GM19035 (cell line): Measurements from ENCODE around the gene SORCS2.

Experiments used
- ATAC-seq: cut with Tn5 transposase; IDR thresholded peaks from one replicate; pipeline ENCODE4 v1.9.1; 2021; ENCODE audit not compliant: unreplicated experiment

The SORCS2 gene

DNA sequence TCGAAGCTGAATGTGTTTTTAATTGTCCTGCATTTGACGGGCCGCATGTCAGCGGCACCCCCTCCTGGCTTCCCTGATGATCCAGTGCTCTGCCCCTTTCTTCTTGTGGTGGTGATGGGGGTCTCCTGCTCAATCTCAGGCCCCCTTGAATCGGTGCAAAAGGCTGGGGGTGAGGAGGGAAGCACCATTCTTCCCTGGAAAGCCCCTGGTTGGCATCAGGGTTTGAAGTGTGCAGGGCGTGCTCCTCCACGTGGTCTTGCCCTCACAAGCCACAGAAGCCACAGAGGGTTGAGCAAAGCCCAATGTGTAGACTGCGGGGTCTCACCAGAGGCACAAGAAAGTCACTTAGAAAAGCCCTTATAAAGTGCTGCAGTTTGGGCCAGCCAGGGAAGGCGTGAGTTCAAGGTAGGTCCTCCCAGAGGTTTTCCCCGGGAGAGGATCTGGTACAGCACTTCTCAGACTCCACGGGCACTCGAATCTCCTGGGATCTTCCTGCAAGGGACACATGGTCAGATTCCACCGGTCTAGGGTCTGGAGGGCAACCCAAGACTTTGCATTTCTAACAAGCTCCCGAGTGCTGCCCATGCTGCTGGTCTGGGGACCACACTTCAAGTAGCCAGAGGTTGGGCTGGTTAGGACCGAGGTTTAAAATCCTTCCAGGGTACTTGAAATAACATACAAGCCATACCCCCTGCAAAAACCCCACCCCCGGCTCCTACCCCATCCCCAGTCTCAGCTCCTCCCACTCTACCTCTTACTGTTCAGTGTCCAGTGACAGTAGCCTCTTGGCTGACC, 207.3 kb downstream of the SORCS2 start:
- ATAC-seq = no peak

DNA sequence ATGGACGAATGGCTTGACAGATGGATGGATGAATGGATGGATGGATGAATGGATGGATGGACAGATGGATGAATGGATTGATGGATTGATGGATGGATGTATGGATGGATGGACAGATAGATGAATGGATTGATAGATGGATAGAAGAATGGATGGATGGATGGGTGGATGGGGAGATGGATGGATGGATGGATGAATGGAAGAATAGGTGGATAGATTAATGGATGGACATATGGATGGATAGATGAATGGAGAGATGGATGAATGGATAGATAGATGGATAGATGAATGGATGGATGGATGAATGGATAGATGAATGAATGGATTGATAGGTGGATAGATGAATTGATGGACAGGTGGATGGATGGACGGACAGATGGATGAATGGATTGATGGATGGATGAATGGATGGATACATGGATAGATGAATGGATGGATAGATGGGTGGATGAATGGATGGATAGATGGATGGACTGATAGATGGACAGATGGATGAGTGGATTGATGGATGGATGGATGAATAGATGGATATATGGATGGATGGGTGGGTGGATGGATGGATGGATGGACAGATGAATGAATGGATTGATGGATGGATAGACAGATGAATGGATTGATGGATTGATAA, 208.4 kb downstream of the SORCS2 start:
- no peak for ATAC-seq

DNA sequence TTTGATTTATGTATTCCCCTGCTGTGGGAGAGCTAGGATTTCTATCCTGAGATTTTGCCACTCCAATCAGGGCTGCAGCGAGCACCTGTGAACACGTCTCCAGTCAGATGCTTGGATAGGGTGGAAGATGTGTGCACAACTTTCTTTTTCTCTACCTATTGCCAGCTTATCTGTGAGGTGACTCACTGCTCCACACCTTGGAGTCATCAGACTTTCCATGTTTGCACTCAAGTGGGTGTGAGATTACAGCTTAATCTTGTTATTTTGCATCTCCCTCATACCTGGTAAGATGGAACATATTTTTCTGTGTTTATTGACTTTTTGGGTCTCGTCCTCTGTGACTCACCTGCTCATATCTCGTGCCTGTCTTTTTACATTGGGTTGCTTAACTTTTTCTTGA, 210.2 kb downstream of the SORCS2 start:
- no peak for ATAC-seq

DNA sequence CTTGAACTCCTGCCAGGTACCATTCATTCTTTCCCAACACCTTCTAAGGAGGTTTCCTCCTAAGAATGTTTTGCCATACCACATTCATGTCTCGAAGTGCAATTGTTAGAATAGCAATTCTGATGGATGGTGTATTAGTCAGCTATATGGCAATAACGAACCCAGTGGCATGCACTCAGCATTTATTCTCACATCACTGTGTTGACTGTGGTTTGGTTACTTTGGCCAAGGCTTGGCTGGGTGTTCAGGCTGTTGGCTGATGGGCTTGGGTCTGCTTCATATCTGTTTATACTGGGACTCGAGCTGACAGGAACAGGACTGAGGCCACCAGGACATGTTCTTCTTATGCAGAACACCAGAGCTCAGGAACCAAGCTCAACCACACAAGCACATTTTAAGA, 210.7 kb downstream of the SORCS2 start:
- no peak for ATAC-seq

DNA sequence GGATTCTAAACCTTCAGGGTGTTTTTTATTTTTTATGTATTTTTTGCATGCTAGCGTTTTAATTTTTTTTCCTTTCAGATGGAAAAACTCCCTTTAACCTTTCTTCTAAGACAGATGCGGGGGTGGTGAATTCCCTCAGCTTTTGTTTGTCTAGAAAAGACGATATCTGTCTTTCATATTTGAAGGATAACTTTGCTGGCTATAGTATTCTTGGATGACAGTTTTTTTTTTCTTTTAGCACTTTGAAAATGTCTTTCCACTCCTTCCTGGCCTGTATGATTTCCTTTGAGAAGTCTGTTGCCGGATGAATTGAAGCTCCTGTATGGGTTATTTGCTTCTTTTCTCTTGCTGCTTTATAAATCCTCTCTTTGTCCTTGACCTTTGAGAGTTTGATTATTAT, 215.8 kb downstream of the SORCS2 start:
- no peak for ATAC-seq

DNA sequence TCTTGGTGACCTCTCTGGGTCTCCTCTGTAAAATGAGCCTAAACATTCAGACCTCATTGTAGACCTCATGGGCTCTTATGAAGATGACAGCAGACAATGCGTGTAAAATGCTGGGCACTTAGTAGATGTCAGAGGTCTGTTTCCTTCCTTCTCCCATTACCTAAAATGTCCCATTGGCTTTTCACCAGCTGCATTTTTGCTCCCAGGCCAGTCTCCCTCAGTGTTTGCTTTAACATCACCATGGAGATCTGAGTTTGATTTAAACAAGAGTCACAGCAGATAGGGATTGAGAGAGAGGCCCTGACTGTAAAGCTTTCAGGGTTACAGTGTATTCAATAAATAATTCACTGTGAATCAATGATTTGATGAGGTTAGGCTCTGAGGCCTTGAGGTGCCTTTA, 218.1 kb downstream of the SORCS2 start:
- no peak for ATAC-seq

DNA sequence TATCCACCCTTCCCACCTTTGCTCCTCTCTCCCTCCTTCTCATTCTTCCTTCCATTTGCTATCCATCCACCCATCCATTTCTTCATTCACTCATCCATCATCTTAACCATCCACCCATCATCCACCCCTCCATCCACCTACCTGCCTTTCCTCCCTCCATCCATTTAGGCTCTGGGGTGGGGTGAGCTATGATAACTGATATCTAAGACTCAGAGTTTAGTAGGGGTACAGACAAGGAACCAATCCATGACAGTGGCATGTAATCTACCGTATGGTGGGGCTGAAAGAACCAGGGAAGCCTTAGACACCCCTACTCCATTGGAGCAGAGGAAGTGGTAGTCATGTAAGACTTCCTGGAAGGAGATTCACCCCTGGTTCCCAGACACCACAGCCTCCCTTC, 219.2 kb downstream of the SORCS2 start:
- no peak for ATAC-seq

DNA sequence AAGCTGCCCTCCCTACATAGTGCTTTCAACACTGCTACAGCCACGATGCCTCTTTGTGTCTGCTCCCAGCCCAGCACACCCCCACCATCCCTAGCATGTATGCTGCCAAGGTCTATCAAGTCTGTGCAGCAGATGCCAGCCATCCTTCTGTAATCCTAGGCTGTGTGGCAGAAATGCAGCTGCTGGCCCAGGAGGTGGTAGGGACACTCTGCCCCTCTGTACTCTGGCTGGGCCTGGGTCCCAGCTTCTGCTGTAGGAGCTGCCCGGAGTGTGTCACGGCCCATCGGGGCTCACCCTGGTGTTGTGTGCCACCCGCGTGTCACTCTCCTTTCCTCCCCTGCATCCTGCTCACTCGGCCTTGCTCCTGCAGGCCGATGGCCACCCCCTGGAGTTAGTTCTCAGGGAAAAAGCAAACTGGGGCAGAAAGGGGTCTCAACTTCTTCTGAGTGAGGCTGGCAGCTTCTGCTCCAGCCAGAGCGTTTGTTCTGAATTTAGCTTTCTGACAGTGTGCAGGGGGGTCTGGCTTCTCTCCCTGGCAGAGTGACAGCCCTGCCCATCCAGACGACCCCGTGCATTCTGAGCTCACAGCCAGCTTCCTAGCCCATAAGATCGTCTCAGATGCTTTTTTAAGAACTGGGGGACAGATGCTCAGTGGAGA, 219.7 kb downstream of the SORCS2 start:
- no peak for ATAC-seq

DNA sequence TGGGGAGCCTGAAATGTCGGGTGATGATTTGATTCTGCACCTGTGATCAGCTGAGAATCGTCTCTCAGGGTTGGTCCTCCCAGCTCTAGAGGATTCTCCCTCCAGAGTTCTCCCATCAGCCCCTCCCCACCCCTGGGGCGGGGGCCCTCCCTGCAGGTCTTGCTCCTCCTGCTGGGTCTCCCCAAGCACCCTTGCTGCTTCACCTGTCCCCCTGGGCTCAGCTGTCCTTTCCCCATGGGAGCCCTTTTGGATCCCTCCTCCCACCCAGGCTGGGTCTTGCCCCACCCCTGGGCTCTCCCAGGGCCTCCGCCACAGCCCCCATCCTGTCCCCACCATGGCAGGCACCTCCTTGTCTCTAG, 220.2 kb downstream of the SORCS2 start:
- no peak for ATAC-seq

DNA sequence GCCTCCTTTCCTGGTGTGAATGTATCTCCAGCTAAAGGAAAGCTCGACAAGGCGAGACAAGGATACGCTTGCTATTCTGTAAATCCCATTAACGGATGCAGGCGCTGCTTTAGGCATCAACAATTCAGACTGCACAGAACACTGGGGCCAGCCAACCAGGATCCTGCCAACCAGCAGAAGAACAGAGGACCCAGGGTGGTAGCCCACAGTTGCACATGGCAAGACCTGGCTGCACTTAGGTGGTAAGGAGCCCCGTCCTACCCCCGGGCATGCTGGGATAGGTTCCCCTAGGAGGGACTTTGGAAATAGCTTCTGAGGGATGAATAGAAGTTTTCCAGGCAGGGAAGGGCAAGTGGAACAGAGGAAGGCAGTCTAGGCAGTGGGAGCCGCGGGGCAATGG, 221.7 kb downstream of the SORCS2 start:
- no peak for ATAC-seq

DNA sequence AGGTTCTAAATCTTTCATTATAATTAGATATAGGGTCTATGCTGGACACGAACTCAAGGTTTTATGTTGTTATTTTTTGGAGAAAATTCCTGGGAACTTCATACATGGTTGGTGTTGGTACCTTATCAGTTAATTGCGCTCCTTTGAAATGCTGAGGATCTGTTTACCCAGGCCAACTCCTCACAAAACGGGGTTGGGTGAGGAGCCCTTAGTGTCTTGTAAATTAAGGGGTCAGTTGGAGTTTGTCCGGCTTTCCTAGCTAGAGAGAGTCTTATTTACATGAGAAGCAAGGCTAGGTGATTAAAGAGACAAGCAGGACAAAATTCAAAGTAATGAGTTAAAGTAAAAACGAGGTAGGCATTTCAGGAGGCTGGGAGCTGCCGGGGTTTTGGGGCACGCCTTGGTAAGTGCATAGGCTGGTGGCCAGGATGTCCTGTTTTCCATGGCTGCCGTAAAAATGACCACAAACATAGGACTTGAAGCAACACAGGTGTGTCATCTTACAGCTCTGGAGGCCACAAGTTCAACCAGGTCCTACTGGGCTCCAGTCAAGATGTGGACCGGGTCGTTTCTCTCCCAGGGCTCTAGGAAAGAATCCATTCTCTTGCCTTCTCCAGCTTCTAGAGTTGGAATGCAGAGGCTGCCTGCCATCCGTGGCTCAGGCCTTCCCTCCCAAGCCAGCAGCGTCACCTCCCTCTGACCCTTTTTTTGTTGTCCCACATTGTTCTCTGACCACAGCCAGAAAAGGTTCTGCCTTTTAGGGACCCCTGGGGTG, 222.6 kb downstream of the SORCS2 start:
- ATAC-seq = no peak

DNA sequence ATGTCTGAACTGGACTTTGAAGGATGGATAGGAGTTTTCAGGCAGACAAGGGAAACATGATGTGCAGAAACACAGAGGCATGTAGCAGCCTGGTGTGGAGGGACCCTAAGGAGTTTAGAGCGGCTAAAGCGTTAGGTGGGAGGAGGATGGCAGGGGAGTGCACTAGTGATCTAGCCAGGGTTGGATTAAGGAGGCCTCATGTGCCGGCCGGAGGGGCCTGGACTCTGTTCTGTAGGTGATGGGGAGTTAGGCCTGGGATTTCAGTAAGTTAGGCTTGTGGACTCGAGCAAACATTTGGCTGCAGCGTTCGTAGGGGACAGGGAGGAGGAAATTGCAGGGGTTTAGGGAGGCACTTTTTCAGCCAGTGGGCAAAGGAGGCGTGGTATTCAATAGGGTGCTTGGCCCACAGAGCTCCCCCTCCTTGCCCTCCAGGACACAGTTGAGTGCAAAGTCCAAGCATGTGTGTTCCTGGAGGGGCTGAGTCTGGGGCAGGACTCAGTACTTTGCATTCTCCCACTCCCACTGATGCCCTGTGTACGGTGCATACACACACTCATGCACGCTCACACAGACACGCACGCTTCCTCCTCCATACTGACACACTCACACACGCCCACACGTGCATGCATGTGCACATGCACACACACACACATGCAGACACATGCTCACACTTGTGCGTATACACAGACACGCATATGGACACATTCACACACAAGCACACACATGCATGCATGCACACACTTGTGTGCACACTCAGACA, 223.8 kb downstream of the SORCS2 start:
- no peak for ATAC-seq

DNA sequence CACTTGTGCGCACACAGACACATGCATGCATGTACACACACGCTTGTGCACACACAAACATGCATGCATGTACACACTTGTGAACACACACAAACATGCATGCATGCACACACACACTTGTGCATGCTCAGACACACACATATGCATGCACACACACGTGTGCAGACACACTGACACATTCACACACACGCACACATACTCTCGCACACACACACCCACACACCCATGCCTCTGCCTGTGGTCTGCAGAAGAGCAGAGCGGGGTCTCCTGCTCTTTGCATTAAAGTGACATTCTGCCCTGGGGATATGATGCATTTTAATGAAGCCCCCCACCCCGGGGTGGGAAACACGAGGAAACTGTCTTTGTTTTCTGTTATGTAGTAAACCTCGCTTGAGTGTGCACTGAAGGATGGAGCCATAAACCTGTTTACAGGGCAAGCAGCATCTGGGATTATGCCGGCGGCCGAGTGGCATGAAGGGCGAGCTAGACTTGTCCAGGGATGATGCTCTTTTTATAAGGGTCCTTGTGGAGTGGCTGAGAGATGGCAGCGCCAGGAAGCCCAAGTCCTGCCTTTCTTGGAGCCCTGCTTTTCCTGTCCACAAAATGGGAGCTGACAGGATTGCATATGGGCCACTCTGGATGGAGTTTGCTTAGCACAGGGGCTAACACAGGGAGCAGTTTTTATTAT, 224.6 kb downstream of the SORCS2 start:
- ATAC-seq = no peak

DNA sequence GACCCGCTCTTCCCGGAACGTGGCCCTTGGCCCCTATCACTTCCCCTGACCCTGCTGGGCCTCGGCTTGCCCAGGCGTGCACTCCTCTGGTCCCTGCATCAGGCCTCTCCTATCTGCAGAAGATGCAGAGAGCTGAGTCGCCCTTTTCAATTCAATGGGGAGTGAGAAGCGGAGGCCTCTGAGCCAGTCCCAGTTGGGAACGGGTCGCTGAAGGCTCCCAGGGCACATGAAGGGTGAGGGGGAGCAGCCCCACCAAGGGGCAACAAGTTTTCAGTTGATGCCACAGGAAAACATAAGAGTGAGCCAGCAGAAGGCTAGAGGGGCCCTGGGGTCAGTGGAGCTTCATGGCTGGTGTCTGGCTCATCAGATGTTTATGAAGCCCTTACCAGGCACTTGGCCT, 225.3 kb downstream of the SORCS2 start:
- no peak for ATAC-seq

DNA sequence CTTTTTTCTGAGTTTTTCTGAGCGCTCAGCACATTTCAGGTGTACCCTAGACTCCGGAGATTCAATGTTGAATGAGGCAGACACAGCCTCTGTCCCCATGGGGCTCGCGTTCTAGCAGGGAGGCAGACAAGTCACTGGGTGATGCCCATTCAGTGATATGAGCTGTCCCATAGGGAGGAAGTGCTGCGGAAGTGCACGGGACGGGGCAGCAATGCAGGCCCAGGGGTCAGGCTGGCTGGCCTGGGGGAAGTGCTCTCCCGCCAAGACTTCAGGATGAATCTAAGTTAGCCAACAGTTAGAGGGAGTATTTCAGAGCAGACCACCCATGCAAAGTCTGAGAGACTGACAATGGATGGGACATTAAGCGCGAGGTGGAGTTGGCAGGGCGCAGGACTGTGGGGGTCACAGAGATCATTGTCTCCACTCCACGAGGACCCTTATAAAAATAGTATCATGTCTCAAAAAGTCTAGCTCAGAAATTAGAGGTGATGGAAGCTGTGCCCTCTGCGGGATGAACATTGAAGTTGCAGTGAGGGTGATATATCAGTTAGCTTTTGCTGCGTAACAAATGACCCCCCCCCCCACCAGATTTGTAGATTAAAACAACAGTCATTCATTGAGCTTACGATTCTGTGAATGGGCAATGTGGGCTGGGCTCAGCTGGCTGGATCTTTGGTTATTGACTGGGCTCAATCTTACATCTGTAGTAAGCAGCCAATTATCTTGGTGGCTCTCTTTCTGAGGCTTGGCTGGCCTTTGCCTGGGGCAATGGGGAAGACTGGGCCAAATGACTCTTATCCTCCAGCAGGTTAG, 226.0 kb downstream of the SORCS2 start:
- ATAC-seq = no peak

DNA sequence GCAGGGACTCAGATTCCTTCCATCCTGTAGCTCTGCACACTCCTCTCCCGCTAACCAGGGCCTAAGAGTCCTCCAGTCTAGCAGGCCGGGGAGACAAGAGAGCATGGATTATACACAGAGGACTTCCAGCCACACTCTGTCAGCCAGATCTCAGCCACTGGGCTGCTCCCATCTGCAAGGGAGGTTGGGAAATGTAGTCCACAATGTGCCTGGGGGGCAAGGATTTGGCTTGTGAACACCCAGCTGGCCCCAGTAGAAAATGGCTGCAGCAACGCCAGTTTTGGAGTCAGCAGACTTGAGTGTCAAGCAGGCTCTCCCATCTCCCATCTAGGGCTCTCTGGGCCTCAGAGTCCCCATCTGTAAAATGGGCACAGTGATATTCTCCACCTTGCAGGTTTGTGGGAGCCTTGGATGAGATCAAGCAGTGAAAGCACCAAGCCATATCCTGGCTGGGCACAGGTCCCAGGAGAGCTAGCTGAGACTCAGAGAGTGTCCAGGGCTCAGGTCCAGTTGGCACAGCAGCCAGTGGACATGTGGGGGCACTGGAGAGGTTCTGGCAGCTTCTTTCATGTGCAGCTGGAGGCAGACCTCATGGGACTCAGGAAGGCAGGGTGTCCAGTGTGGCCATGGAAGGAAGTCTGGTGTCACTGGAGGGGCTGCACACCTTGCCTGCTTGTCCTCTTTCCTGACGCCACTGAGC, 227.8 kb downstream of the SORCS2 start:
- ATAC-seq = no peak

DNA sequence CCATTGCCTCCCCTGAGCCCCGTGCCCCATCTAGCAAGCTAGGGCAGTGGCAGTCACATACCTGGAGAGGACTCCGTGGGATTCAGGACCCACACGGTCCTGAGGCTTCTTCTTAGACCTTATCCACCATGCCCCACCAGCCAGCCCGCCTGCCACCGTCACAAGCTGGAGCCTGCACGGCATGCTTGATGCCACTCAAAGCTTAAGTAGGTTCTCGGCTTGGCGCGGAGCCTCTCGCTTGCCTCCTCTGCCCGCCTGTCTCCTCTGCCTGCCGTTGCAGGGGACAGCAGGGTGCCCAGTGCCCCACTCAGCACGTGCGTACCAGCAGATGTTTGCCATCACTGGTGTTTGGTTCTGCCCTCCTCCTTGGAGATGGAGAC, 228.3 kb downstream of the SORCS2 start:
- ATAC-seq = no peak

DNA sequence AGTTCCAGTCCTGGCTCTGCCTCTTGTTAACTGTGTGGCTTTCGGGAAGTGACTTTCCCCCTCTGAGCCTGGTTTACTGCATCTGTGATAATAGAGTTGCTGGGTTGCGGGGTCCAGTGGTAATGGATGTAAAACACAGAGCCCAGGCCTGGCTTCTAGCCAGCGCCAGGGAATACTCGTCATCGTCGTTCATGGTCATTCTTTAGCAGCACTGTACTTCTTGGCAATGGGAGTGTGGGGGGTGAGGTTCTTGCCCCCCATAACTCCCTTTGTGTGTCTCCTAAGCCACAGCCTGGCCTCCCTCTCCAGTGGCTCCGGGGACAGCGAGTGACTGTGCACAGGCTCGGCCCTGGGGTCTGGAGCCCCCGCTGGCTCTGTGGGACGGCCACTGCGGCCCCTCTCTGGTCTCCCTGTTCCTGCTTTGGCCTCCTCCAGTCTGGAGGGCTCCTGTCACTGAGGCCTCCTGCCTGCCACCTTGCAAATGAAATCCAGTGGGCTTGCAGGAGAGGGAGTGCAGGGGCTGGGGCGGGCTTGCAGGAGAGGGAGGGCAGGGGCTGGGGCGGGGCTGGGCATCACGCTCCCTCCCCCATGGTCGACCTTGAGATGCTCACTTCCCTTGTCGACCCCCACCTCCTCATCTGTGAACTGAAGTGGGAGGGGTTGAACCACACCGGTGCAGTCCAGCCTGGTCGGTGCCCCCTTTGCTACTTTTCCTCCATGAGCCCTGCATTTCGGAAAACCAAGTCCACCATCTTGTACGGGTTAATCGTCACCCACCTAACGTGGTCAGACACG, 229.2 kb downstream of the SORCS2 start:
- ATAC-seq = no peak
